CD4-positive, alpha-beta T cell treated with Interleukin-1 beta for 1 hour (primary cell): Measurements from ENCODE around the gene RNF123.

Experiments used
- DNase-seq, 2 donors: peaks; one replicate each; pipeline ENCODE4 v3.0.0-alpha.2; 2020 to 2022

The RNF123 gene

GRCh38 chr3:49705390-49705960 is 16.1 kb downstream of the RNF123 start:
- no peak for DNase-seq

GRCh38 chr3:49706456-49707112 is 17.2 kb downstream of the RNF123 start:
- DNase-seq, result no peak

GRCh38 chr3:49707113-49707480 is 17.7 kb downstream of the RNF123 start:
- no peak for DNase-seq

GRCh38 chr3:49709852-49710251 is 20.5 kb downstream of the RNF123 start:
- DNase-seq, result no peak

GRCh38 chr3:49711489-49711888 is 22.1 kb downstream of the RNF123 start:
- DNase-seq, result no peak

- DNase-seq, result no peak
Observed at GRCh38 chr3:49712166-49712565, 22.8 kb downstream of the RNF123 start.

- DNase-seq, result no peak
Observed at GRCh38 chr3:49712631-49713317, 23.4 kb downstream of the RNF123 start.

- DNase-seq, result no peak
Observed at GRCh38 chr3:49713336-49714105, 24.2 kb downstream of the RNF123 start.

- DNase-seq, result no peak
Observed at GRCh38 chr3:49714728-49715550, 25.6 kb downstream of the RNF123 start.

- DNase-seq, result no peak
Observed at GRCh38 chr3:49715611-49716121, 26.3 kb downstream of the RNF123 start.

GRCh38 chr3:49716169-49716568 is 26.8 kb downstream of the RNF123 start:
- DNase-seq, result no peak

- DNase-seq, result no peak
Observed at GRCh38 chr3:49716691-49717210, 27.4 kb downstream of the RNF123 start.

- no peak for DNase-seq
Observed at GRCh38 chr3:49717211-49717958, 28.0 kb downstream of the RNF123 start.

- no peak for DNase-seq
Observed at GRCh38 chr3:49717959-49718857, 28.9 kb downstream of the RNF123 start.

- no peak for DNase-seq
Observed at GRCh38 chr3:49718858-49719213, 29.5 kb downstream of the RNF123 start.

- peak; percentile 90 for DNase-seq
Observed at GRCh38 chr3:49719214-49719884, 30.0 kb downstream of the RNF123 start, which contains the start of gene AMIGO3. AMIGO3 (minus strand) TSS chr3:49719684; CDS start chr3:49719465, 219 bp downstream.

GRCh38 chr3:49720855-49721595 is 31.7 kb downstream of the RNF123 start:
- DNase-seq, result no peak

- no peak for DNase-seq
Observed at GRCh38 chr3:49721596-49721895, 32.2 kb downstream of the RNF123 start.
